Muscle of leg (tissue), 11 donors: Measurements from ENCODE around the gene TRIO. TPM values are rescaled to one million over a fixed set of nuclear protein-coding genes. Genes with fewer than 3 reads are reported as not detected.

Source experiments
- DNase-seq: peaks from one replicate; pipeline ENCODE4 v3.0.0; 2013
- H3K27ac ChIP-seq: one replicate; pipeline ENCODE4 v1.5.1; 2013; ENCODE audit warnings: mild to moderate bottlenecking, low read length, control low read depth
- H3K27me3 ChIP-seq: one replicate; pipeline ENCODE4 v1.6.1; 2013; ENCODE audit warnings: low read length; ENCODE audit not compliant: control insufficient read depth, insufficient read depth
- H3K36me3 ChIP-seq: one replicate; pipeline ENCODE4 v1.6.1; 2013; ENCODE audit warnings: low read length; ENCODE audit not compliant: control insufficient read depth, insufficient read depth
- H3K4me1 ChIP-seq: one replicate; pipeline ENCODE4 v1.6.1; 2013; ENCODE audit warnings: low read length; ENCODE audit not compliant: control insufficient read depth, insufficient read depth
- H3K4me3 ChIP-seq: one replicate; pipeline ENCODE4 v1.5.1; 2013; ENCODE audit warnings: low read length, control low read depth
- H3K9me3 ChIP-seq: replicated peaks from 2 replicates; pipeline ENCODE4 v1.6.1; 2013; ENCODE audit warnings: low read depth, low read length; ENCODE audit not compliant: control insufficient read depth
- WGBS: methylation state at CpG from one replicate; pipeline ENCODE4 v1.1.5; 2013; ENCODE audit warnings: missing lambda C conversion rate; ENCODE audit not compliant: insufficient coverage; 5-methylcytosine and 5-hydroxymethylcytosine counted together
- polyA plus RNA-seq, 8 donors: library from polyadenylated mRNA; unstranded; fragments of 120-200 nt; gene quantifications; one replicate each; pipeline versions ENCODE4 v1.2.1 to v1.2.3, GENCODE V29; 2013; ENCODE audit warnings: inconsistent platforms in 1 of 8, low replicate concordance in 1 of 8; ENCODE audit not compliant: insufficient read length in 8 of 8, insufficient read depth in 1 of 8
- total RNA-seq: library from RNA; stranded (reverse); fragments of 120-200 nt; gene quantifications from one replicate; pipeline ENCODE4 v1.2.4, GENCODE V29; 2013

TRIO gene
- total and polyA plus RNA-seq, 9 donors = 124 to 219 (median 168) TPM

GRCh38 chr5:14212838-14213237, 69.7 kb downstream of the TRIO start:
- Histone ChIP-seq H3K27me3 (no peaks in the 10 kb centered on the region), H3K4me3 (no peak overlapping the region), H3K4me1 (peaks cover 25% of the 10 kb centered on the region), H3K9me3 (no peaks in the 10 kb centered on the region), H3K36me3 (no peaks in the 10 kb centered on the region), H3K27ac (no peak overlapping the region)
- no peak for DNase-seq
- 58% methylated on average over 2 of the region's 4 CpGs for WGBS

GRCh38 chr5:14213253-14213652, 70.1 kb downstream of the TRIO start:
- DNase-seq = no peak
- H3K27me3 ChIP-seq = no peaks in the 10 kb centered on the region
- no peaks in the 10 kb centered on the region for H3K9me3 ChIP-seq
- no peak overlapping the region for H3K27ac ChIP-seq
- H3K4me3 ChIP-seq = no peak overlapping the region
- WGBS = no CpG with 5 or more reads among the region's 1 CpG
- no peaks in the 10 kb centered on the region for H3K36me3 ChIP-seq
- H3K4me1 ChIP-seq = peaks cover 27% of the 10 kb centered on the region

GRCh38 chr5:14213813-14214585, 70.9 kb downstream of the TRIO start:
- Histone ChIP-seq H3K4me3 (no peak overlapping the region), H3K36me3 (no peaks in the 10 kb centered on the region), H3K4me1 (peaks cover 30% of the 10 kb centered on the region), H3K27ac (no peak overlapping the region), H3K9me3 (no peaks in the 10 kb centered on the region), H3K27me3 (no peaks in the 10 kb centered on the region)
- no CpG with 5 or more reads among the region's 6 CpGs for WGBS
- no peak for DNase-seq

GRCh38 chr5:14215901-14216300, 72.8 kb downstream of the TRIO start:
- Histone ChIP-seq H3K9me3 (no peaks in the 10 kb centered on the region), H3K27me3 (no peaks in the 10 kb centered on the region), H3K4me3 (no peak overlapping the region), H3K4me1 (peaks cover 31% of the 10 kb centered on the region), H3K36me3 (no peaks in the 10 kb centered on the region), H3K27ac (no peak overlapping the region)
- no peak for DNase-seq
- 88% methylated on average over 2 of the region's 6 CpGs for WGBS

GRCh38 chr5:14216372-14216771, 73.2 kb downstream of the TRIO start:
- H3K27ac ChIP-seq = no peak overlapping the region
- DNase-seq = no peak
- H3K4me1 ChIP-seq = peaks cover 31% of the 10 kb centered on the region
- no peaks in the 10 kb centered on the region for H3K36me3 ChIP-seq
- no CpG with 5 or more reads among the region's 2 CpGs for WGBS
- no peaks in the 10 kb centered on the region for H3K9me3 ChIP-seq
- no peaks in the 10 kb centered on the region for H3K27me3 ChIP-seq
- no peak overlapping the region for H3K4me3 ChIP-seq

- H3K9me3 ChIP-seq = no peaks in the 10 kb centered on the region
- H3K27ac ChIP-seq = peak overlapping the region; percentile 47
- WGBS = 67% methylated on average over 2 of the region's 7 CpGs
- peaks cover 31% of the 10 kb centered on the region for H3K4me1 ChIP-seq
- no peak for DNase-seq
- H3K36me3 ChIP-seq = no peaks in the 10 kb centered on the region
- H3K4me3 ChIP-seq = no peak overlapping the region
- H3K27me3 ChIP-seq = no peaks in the 10 kb centered on the region
Measured at GRCh38 chr5:14216902-14217301, 73.8 kb downstream of the TRIO start.

GRCh38 chr5:14217587-14217986, 74.4 kb downstream of the TRIO start:
- Histone ChIP-seq H3K27me3 (no peaks in the 10 kb centered on the region), H3K4me3 (no peak overlapping the region), H3K4me1 (peaks cover 28% of the 10 kb centered on the region), H3K36me3 (no peaks in the 10 kb centered on the region), H3K27ac (no peak overlapping the region), H3K9me3 (no peaks in the 10 kb centered on the region)
- DNase-seq = no peak
- WGBS = no CpG with 5 or more reads among the region's 4 CpGs

GRCh38 chr5:14218011-14218410, 74.9 kb downstream of the TRIO start:
- H3K9me3 ChIP-seq = no peaks in the 10 kb centered on the region
- H3K4me1 ChIP-seq = peaks cover 32% of the 10 kb centered on the region
- no peaks in the 10 kb centered on the region for H3K36me3 ChIP-seq
- H3K27ac ChIP-seq = no peak overlapping the region
- no CpG with 5 or more reads among the region's 3 CpGs for WGBS
- no peaks in the 10 kb centered on the region for H3K27me3 ChIP-seq
- no peak for DNase-seq
- H3K4me3 ChIP-seq = no peak overlapping the region

GRCh38 chr5:14218480-14218879, 75.3 kb downstream of the TRIO start:
- no peak overlapping the region for H3K4me3 ChIP-seq
- no peaks in the 10 kb centered on the region for H3K27me3 ChIP-seq
- H3K4me1 ChIP-seq = peaks cover 36% of the 10 kb centered on the region
- H3K36me3 ChIP-seq = no peaks in the 10 kb centered on the region
- no peak for DNase-seq
- H3K27ac ChIP-seq = peak overlapping the region; percentile 22
- WGBS = 71% methylated on average over 6 of the region's 6 CpGs
- H3K9me3 ChIP-seq = no peaks in the 10 kb centered on the region

- no peaks in the 10 kb centered on the region for H3K27me3 ChIP-seq
- no peak overlapping the region for H3K4me3 ChIP-seq
- DNase-seq = no peak
- no peaks in the 10 kb centered on the region for H3K9me3 ChIP-seq
- peak overlapping the region; percentile 22 for H3K27ac ChIP-seq
- 87% methylated on average over 9 of the region's 10 CpGs for WGBS
- peaks cover 36% of the 10 kb centered on the region for H3K4me1 ChIP-seq
- no peaks in the 10 kb centered on the region for H3K36me3 ChIP-seq
Measured at GRCh38 chr5:14218897-14219573, 75.9 kb downstream of the TRIO start.
